DMS114 treated with DMSO at 0.1 percent for 48 hours (cell line): ENCODE data around the gene PIP5K1A.
"Not testable (repeated sequence)": the region's sequence is repeated elsewhere in the genome, so short reads cannot be mapped to it uniquely, and the experiment has no call there.

ENCODE experiments used
- DNase-seq: peaks from one replicate; lab custom pipeline; 2025; ENCODE audit not compliant: unreplicated experiment; lab: John Stamatoyannopoulos, UW

Gene PIP5K1A

GRCh38 chr1:151192047-151192446 lies 6.3 kb upstream of the PIP5K1A start:
- no peak for DNase-seq

GRCh38 chr1:151193304-151193703 lies 5.0 kb upstream of the PIP5K1A start:
- no peak for DNase-seq

GRCh38 chr1:151193856-151194255 lies 4.5 kb upstream of the PIP5K1A start:
- no peak for DNase-seq

GRCh38 chr1:151194894-151195594 lies 3.3 kb upstream of the PIP5K1A start:
- peak; percentile 53 for DNase-seq

GRCh38 chr1:151196292-151196800 lies 2.0 kb upstream of the PIP5K1A start:
- DNase-seq: peak; percentile 98

GRCh38 chr1:151197863-151198253 lies 494 bp upstream of the PIP5K1A start:
- no peak for DNase-seq

GRCh38 chr1:151199873-151200581 lies 1.7 kb downstream of the PIP5K1A start:
- DNase-seq: no peak

- DNase-seq: not testable (repeated sequence)
These were observed 7.1 kb downstream of the PIP5K1A start for GRCh38 chr1:151205381-151205965.

- DNase-seq: no peak
These were observed 12.5 kb downstream of the PIP5K1A start for GRCh38 chr1:151210830-151211229.

- DNase-seq: no peak
These were observed 13.8 kb downstream of the PIP5K1A start for GRCh38 chr1:151211972-151212705.

GRCh38 chr1:151213560-151213959 lies 15.2 kb downstream of the PIP5K1A start:
- no peak for DNase-seq

GRCh38 chr1:151221616-151222015 lies 23.3 kb downstream of the PIP5K1A start:
- no peak for DNase-seq

GRCh38 chr1:151222130-151222529 lies 23.8 kb downstream of the PIP5K1A start:
- DNase-seq: no peak

GRCh38 chr1:151235235-151235634 lies 36.9 kb downstream of the PIP5K1A start:
- DNase-seq: no peak

- no peak for DNase-seq
These were observed 39.5 kb downstream of the PIP5K1A start for GRCh38 chr1:151237678-151238466.

- DNase-seq: no peak
These were observed 40.1 kb downstream of the PIP5K1A start for GRCh38 chr1:151238467-151238739.

- no peak for DNase-seq
These were observed 44.1 kb downstream of the PIP5K1A start for GRCh38 chr1:151242442-151242841.

GRCh38 chr1:151243683-151244216 lies 45.4 kb downstream of the PIP5K1A start:
- no peak for DNase-seq

- no peak for DNase-seq
These were observed 48.4 kb downstream of the PIP5K1A start for GRCh38 chr1:151246786-151247185.

- DNase-seq: peak; percentile 97
These were observed 53.5 kb downstream of the PIP5K1A start for GRCh38 chr1:151251656-151252470.
